ENCODE results near the gene ARAP2.

ARAP2 gene

DNA sequence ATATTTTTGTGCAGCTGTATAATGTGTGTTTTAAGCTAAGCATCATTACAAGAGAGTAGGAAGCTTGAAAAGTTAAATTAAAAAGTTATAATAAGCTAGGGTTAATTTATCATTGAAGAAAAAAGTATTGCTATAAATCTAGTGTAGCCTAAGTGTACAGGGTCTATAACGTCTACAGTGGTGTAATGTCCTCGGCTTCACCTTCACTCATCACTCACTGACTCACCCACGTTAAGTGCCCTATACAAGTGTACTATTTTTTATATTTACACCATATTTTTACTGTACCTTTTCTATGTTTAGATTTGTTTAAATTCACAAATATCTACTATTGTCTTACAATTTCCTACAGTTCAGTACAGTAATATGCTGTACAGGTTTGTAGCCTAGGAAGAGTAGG is 23.5 kb downstream of the ARAP2 start:
- no peak for DNase-seq (ENCODE audit: low read depth in 2 of 2)

DNA sequence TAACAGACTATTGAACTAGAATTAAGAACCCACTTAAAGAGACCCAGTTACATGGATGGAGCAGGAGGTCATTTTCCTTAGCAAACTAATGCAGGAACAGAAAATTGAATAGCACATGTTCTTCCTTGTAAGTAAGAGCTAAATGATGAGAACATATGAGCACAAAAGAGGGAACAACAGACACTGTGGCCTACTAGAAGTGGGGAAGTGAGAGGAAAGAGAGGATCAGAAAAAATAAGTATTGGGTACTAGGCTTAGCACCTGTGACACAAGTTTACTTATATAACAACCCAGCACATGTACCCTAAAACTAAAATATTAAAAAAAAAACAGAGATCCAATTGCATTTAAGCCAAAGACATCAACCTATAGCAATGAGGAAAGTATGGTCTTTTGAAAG is 26.2 kb downstream of the ARAP2 start:
- no peak for DNase-seq (ENCODE audit: low read depth in 2 of 2)

DNA sequence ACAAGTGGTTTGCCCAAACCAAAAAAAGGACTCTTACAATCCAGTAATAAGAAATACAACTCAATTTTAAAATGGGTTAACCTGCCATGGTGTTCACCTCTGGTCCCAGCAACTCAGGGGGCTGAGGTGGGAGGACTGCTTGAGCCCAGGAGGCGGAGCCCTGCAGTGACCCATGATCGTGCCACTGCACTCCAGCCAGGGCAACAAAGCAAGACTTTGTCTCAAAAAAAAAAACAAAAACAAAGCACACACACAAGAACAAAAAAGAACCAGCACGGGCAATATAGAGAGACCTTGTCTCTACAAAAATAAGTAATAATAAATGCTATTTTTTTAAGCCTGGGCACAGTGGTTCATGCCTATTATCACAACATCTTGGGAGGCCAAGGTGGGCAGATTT is 28.7 kb downstream of the ARAP2 start:
- DNase-seq (ENCODE audit: low read depth in 2 of 2): no peak

DNA sequence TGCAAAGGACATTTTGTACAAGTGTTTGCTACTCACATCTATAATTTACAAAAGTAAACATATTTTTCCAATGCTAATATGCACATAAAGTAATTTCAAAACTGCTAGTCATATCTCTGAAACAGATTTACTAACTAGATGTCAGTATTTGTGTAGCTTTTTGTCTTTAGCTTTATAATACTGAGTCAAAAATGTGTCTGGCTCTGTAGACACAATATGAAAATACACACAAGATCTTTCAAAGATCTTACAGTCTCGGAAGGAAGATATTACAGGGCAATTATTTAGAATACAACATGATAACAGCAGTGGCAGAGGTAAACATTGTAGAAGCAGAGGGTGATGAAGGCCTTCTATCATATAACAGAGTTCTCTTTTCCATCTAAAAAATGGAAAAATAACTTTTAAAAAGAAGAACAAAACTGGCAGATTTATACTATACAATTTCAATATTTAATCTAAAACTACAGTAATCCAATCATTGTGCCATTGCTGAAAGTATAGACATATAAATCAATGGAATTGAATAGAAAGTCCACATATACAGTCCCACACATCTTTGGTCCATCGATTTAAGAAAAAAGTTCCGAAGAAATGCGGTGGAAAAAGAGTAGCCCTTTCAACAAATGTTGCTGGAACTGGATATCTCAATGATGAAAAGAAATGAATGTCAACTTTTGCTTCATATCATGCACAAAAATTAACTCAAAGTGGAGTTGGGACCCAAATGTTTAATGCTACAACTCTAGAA is 29.4 kb downstream of the ARAP2 start:
- DNase-seq (ENCODE audit: low read depth in 2 of 2): no peak

DNA sequence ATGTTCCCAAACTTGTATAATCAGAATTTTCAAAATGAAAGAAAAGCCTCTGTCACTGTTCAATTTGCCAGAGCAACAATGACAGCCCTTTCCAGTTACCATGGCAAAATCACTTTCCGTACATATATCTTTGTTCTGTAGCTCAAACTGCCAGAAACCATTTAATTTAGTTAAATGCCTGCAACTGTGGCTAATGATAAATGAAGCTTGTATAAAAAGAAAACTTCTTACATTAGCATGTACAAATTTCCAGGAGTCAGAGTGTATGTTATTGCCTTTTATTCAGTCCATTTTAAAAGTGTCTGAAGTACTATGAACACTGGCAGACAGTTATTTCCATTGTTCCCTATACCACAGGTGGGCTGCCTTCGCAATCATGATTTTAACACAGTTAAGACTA is 30.3 kb downstream of the ARAP2 start:
- no peak for DNase-seq (ENCODE audit: low read depth in 2 of 2)

DNA sequence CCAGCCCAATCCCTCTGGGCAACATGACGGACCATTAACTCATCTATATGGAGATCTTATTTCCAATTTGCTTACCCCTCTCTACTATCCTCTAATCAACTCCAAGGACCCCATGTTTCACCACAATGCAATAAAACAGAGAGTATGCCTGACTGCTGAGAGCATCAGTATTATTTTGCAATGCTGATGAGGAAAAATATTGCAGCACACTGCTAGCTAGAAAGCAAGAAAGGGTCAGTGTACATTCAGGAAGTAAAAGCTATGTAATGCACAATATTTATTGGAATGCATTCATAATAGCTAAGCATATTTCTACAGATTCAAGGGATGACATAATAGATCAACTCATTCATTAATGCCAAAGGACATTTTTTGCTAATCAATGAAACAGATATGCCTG is 33.2 kb downstream of the ARAP2 start:
- DNase-seq (ENCODE audit: low read depth in 2 of 2): no peak

DNA sequence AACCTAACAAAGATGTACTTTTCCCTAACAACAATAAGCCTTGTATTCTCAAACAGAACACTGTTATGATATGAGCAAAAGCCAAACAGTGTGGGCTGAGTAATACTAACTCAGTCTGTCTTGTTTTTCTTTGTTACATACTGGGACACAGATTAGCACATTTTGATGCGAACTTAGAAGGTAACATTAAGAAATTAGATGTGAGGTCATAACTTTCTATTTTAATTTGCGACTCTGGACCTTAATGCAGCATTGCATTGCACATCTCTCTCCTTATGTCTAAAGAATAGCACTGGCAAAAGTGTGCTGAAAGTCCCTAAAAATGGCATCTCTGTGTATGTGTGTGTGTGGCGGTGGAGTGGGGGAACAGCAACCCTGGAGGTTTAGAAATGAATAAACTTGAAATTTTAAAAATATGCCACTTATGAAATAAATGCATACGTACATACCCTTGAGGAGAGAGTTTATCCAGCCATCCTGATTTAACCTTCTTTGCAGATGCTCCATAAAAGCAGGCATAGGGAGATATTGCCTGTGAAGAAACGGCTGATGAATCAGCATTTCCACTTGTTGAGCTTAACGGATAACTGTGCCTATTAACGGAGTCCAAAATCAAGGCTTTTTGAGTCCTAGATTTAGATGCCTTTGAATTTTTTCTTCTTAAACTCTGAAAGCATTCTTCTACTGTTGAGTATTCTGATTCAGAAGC is 34.2 kb downstream of the ARAP2 start:
- no peak for DNase-seq (ENCODE audit: low read depth in 2 of 2)

DNA sequence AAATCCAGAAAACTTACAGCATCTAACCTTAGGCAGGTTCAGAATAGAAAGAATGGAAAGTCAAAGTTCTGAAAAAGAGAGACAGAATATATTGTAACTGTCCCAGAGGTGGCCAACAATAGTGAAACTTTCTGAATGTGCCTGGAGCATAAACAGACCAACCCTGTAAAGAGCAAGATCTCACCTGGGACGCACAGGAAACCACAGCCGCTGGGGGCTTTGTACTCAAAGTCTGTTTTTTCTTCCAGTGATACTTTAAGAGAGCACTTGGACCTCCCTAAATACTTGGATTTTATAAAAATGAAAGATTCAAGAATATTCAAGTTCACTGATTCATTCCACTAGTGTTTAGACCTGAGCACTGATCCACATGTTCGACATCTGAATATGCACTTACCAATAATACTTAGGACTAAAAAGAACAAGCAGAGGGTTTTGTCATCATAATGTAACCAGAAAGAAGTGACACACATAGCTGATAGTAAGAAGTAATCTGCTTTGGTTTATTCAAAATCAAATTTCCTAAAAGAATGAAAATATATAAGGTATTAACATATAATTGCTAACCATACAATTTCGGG is 35.3 kb downstream of the ARAP2 start:
- DNase-seq (ENCODE audit: low read depth in 2 of 2): no peak

DNA sequence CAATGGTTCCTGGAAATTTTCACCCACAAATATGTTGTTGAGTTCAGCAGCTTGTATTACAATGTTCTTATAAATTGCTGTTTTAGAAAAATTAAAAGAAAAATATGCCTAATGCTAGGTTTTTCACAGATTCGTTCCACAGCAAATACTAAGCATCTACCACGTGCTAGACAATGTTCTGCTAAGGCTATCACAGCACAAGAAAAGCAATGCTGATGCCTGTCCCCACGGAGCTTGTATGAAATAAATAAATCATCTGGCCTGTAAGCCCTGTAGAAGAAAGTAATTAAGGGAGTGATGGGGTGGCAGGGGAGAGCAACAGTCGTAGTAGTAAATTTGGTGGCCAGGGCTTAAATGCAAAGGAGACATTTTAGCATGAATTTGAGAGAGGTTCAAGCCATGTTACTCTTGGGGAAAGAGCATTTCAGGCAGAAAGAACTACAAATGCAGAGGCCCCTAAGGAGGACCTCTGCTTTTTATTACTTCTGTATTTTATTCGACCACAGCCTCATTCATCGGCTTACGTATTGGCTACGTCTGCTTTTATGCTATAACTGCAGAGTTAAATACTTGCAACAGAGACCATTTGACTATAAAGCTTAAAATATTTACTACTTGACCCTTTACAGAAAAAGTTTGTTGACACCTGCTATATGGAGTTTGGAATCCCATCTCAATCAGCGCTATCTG is 36.3 kb downstream of the ARAP2 start:
- DNase-seq (ENCODE audit: low read depth in 2 of 2): no peak

DNA sequence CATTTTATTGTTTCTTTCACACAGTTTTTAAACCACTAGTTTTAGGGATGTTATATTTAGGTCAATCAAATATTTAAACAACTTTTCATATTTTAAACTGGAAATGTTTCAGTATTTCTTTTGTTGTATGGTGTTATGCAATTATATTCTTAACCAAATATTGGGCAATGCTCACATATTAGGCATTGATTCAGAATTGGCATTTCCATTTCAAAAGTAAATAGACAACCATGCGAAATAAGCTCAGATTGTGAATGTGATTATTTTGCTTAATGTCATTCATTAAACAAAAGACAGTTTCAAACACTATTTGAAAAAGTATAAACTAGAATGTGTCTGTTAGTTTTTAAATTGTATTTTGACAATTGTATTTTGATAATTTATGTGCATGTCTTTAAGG is 36.9 kb downstream of the ARAP2 start:
- DNase-seq (ENCODE audit: low read depth in 2 of 2): no peak

DNA sequence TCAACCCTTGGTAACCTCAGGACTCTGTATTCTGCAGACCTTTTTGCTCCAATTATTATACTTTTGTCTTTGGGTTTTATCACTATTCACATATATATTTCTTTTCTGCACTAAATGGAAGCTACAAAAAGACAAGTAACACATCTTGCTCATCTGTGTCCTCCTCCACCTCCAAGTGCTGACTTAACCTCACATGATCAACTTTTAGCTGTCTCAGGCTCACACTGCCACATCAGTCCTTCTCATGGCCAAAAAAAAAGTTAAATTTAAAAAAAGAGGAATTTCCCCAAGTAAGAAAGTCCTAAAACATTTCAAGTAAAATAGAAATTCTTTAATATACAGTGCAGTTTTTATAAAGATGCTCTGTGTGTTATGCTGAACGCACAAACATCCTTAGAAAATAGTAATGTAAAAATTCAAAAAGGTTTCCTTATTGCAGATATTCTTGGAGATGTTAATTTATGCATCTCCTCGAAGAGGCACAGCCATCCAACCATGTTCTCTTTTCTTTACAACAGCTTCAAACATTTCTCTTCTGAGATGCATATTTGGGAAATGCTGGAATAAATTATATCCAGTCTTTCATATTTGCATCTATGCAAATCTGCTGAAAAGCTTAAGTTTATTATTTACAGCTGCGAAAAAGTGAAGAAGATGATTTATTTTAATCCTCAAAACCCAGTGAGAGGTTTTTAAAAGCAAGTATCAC is 37.6 kb downstream of the ARAP2 start:
- no peak for DNase-seq (ENCODE audit: low read depth in 2 of 2)

DNA sequence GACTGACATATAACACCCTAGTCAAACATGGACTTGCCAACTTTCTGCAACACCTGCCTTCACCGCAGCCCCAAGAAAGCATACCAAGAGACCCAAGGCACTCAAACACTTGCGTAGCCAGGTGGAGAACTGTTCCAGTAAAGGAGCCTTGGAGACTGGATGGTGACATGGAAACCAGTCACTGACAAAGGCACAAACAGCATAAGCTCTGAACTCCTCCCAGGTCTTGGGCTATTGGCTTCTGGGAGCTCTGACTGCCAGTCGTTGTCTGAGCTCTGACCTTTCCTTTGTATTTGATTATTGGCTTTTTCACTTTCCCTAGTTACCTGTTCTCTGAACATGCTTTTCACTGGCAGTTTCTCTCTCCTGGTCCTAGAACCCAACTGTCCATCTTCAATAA is 38.3 kb downstream of the ARAP2 start:
- DNase-seq (ENCODE audit: low read depth in 2 of 2): no peak

DNA sequence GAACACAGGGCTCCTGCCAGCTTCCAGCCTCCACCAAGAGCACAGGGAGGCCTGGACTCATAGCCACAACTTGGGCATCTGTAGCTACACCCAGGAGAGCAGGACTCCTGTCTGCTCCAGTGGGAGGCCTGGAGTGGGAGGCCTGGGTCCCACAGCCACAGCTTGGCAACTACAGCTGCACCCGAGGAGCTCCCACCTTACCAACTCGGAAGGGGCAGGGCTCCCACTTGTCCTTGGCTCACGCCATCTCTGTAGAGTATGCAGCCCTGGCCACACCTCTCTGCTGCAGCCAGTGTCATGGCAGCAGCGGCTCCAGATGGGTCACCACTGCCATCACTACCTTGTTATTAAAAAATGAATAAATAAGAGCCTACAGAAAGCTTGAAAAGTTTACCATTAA is 45.5 kb downstream of the ARAP2 start:
- no peak for DNase-seq (ENCODE audit: low read depth in 2 of 2)

DNA sequence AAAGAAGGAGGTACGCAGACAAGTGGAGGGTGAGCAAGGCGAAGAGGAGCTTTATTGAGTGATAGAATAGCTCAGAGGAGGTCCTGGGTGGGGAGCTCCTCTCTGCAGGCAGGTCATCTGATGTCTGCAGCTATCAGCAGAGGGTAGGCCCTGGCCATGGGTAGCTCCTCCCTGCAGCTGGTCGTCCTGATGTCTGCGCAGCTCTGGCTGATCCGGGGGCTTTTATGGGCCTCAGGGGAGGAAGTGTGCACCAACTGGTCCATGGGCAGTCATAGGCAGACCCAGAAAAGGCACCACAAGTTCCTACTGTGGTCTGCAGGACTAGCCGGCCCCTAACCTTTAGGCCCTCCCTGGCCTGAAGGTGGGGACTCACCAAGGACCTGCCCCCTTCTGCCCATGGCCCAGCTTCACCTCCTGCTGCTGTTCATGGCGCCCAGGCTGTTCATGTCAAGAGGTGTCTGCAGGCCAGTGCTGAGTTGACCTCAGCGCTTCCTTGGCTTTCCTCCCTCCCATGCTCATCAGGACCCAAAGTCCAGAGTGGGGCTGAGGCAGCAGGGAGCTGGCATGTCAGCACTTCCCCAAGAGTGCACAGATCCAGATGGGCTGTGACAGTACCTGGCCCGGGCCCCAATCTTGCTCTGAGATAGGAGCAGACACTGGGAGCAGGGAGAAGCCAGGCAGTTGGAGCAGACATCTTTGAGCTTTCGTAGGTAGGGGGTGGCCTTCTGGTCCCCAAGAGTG is 46.1 kb downstream of the ARAP2 start:
- DNase-seq (ENCODE audit: low read depth in 2 of 2): no peak

DNA sequence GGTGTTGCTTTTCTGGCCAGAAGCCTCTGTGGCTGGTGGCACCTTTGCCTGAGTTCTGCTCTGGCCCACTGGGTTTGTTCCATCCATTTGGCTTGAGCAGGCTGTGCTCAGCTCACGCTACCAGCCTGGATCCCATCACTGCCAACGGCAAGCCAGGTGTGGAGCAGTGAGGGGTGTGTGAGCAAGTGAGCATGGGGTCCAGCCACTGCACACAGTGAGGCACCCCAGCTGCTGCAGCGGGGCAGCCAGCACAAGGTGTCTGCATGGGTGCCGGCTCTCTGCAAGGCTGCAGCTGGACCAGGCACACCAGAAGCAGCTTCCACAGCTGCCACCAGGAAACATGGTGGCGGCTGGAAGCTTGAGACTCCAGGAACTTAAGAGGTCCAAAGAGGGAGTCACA is 46.8 kb downstream of the ARAP2 start:
- DNase-seq (ENCODE audit: low read depth in 2 of 2): no peak

DNA sequence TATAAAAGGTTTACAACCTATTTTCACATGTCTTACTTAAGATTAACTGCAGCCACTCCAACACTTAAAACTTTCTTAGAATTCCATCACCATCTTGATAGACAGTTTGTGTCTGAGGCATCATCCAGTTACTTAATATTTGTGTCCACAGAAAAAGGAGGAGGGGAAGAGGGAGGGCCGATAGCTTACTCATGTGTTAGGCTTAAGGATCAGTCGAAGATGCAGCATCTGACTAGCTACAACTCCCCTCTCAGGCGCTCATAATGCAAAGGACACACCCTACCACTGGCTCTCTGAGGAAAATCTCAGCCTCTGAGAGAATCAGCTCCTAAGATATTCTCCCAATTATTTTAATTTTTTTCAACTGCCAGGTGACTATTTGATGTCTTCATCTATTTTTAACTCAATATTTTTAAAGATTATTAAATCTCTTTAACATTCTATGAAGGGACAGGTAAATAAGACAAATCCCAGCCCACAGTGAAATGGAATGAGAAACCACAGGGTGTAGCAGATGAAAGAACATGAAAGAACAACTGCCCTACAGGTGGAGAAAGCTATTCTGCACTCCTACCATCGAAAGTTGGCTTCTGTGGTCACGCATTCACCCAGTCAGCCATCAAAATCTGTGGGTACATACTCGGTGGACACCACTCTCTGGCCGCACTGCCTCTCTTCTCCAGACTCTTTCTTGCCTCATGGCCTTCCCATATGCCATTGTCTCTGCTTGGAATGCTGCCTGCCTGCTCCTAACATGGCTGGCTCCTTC is 48.0 kb downstream of the ARAP2 start:
- no peak for DNase-seq (ENCODE audit: low read depth in 2 of 2)

DNA sequence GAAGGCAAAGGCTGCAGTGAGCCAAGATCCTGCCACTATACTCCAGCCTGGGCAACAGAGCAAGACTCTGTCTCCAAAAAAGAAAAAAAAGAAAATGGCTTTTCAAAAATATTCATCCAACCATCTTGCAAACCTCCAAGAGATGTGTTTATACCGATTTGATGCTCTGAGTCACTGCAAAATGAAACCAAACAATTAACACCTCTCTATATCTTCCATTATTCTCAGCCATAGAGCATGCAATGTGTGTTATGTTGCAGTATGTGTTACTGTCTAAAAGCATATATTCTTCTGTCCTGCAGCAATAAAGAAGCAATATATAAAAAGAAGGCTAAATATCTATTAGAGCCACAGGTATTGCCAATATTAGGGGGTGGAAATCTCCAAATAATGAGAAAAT is 51.4 kb downstream of the ARAP2 start:
- no peak for DNase-seq (ENCODE audit: low read depth in 2 of 2)

DNA sequence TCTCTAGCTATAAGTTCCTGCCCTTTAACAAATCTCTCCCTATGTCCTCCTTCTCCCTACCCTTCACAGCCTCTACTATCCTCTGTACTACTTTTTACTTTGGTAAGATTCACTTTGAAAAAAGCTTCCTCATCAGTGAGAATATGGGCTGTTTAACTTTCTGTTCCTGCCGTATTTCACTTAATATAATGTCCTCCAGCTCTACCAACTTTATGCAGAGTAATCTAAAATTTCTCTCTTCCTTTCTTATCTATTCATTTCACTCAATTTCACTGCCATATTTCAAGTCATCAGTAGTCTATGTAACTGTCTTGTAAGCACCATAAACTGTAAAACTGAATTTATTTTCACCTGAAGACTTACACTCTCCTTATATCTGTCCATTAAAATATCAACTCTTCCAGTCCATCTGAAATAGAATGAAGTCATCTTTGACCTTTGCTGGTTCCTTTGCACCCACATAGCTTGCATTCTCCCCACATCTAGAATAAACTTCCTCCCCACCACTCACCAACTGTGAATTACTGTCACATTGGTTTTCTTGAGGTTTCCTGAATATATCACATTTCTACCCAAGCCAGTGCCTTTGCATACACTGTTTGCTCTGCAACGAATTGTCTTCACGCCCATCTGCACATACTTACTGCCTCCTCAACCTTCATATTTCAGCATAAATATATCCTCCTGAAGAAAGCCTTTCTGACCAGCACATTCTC is 54.6 kb downstream of the ARAP2 start:
- DNase-seq (ENCODE audit: low read depth in 2 of 2): no peak

DNA sequence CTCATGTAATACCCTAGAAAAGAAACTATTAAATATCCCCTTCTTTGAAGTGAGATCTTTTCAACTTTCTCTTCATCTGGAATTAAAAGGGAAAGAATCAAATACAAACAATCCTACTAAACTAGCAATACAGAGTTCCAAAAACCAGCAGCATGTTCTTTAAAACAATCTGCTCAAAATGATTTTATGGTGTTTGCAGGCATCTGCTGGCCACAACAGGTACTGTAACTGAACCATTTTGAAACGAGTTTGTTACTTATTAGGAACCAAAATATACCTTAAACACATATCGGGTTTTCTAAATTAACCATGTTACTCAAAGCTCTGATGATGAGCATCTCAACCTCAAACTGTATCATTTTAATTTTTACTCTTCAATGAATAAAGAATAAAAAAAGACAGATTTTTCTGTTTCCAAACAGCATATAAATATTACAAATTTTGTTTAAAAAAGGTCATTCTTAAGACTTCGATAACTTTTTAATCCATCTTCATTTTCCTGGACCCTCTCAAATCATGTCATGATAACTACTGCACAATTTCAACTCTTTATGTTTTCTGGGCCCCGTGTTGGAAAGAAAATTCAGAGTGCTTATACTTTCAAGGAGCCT is 56.5 kb downstream of the ARAP2 start:
- no peak for DNase-seq (ENCODE audit: low read depth in 2 of 2)
